Measurements from ENCODE around the gene DHRS13.

- TF ChIP-seq PREB (CRISPR knock-in tag; IDR thresholded peaks at IDR 0.05; ENCODE audit: borderline replicate concordance), result no peak
- TF ChIP-seq, protein P1, sequence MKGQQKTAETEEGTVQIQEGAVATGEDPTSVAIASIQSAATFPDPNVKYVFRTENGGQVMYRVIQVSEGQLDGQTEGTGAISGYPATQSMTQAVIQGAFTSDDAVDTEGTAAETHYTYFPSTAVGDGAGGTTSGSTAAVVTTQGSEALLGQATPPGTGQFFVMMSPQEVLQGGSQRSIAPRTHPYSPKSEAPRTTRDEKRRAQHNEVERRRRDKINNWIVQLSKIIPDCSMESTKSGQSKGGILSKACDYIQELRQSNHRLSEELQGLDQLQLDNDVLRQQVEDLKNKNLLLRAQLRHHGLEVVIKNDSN (CRISPR knock-in tag; IDR thresholded peaks at IDR 0.05), result no peak
Observed at GRCh38 chr17:28938552-28938951, 35.7 kb upstream of the DHRS13 start.
